Measurements from ENCODE around the gene RTL10.

RTL10 gene

DNA sequence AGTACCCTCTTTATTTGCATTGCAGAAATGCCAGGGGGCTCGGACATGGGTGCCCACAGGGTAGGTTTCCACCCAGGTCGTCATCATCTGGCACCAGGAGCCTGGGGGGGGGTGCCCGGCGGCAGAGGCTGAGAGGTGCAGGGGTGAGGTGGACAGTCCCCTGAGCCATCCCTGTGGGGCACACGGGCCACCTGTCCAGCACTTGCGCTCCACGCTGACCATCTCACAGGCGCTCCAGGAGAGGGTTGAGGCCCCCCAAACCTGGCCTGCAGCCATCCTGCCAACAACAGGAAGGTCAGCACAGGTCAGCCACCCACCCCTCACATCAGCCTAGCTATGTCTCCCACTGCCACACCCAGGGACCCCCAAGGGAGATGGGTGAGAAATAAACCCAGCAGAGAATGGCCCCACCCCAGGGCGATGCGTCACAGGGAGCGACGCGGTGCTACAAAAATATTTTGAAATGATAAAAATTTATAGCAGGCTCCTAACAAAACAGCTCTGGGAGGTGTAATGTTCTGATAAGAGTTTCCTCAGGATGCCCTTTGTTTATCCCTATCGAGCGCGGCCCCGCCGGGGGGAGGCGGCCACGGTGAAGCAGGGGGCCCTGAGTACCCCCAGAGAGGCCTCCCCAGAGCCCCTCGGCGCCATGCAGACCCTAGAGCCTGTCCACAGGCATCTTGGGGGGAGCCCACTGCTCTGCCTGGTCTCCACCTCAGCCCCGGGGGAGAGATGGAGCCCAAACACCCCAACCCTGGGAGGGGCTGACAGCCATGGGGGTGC is 21.0 kb upstream of the RTL10 start:
- no peak for DNase-seq

DNA sequence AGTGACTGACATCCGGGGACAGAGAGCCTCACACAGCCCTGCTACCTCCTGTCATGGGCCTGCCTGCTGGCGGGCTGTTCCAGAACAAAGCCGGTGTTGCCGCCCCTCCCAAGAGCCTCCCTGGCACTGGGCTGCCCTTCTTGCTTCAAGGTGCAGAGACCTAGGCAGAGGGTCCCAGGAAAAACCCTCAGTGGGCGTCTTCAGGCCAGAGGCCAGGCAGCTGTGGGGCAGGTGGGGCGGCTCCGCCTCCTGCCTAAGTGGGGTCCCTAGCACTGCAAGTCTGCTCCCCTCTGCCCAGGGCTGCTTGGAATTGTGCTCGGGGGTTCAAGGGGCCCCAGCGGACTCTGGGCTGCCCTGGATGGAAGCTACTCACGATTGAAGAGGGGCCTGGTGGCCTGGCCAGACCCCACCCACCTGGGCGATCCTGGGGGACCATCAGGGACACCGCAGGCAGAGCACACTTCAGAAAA is 20.4 kb upstream of the RTL10 start:
- DNase-seq = no peak

DNA sequence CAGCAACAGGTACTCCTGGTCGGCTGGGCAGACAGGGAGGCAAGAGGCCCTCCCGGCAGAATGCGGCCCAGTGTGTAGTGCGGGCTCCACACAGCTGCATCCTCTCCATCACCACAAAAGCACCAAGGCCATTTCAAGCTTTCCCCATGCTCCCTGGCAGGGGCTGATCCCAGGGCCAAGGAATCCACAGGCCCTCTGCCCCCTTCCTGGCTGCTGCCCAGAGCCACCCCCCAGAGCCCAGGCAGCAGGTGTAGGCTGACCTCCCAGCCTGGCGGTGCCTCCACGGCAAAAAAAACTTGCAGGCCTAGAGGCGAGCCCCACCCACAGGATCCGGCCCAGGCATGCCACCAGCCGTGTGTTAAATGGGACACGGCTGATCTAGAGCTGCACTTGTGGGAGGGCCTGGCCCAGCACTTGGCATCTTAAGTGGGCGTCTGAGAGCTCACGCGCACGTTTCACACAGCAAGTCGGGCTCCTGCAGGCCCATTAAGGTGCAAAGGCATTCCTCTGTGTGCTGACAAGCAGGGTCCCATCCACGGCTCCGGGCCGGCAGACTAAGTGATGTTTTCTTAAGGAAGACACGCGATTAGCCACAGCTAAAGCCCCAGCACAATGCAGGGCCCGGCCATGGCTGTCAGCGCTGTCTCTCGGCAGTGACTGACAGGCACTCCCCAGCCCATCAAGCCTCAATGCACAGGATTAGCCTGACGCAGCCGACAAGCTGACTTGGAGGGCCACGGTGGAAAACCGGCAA is 19.8 kb upstream of the RTL10 start:
- DNase-seq = peak; percentile 23

DNA sequence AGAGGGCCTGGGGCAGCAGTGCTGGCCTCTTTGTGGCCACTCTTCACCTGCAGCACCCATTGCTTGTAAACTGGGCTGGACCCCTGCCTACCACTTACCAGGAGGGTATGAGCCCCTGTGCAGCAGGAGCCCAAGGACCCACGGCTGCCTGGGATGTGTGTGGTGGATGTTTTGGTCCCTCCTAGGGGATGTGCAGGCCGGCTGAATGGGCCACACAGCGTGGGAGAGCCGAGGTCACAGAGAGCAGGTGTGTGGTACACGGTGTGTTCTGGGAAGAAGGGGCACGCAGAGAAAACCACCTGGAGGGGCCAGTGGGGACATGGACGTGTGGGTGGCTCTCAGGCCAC is 19.3 kb upstream of the RTL10 start:
- no peak for DNase-seq

DNA sequence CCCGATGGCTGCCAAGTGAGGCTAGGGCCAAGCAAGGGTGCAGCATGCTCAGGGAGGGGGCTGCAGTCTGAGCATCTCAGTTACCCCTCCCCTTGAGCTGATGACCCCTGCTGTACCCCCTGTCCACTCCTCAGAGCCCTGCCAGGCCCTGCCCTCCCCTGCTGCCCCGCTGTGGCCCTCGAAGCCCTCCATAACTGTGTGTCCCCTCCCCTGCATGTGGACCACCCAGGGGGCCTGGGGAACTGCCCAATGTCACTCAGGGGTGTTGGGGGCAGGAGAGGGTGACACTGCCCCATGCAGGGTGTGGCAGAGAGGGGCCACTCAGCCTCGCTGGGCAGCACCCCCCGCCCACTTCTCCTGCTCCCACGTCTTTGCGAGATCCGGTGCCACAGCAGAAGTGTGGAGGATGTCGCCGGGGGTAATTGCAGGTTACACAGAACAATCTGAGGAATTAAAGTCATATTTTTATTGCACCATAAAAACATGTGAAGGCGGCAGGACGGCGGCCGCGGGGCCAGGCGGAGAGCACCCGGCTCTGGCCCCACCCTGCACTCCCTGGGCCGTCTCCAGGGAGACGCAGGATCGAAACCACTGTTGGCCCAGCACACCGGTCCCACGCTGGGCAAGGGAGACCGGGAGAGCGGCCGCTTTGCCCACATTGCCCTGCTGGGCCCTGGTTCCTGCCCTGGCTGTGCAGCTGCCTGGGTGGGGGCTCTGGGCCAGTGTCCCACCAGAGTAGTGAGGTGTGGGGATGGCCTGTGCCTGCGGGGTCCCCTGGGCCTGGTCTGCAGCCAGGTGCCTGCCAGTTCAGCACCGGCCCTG is 18.7 kb upstream of the RTL10 start:
- DNase-seq = no peak

DNA sequence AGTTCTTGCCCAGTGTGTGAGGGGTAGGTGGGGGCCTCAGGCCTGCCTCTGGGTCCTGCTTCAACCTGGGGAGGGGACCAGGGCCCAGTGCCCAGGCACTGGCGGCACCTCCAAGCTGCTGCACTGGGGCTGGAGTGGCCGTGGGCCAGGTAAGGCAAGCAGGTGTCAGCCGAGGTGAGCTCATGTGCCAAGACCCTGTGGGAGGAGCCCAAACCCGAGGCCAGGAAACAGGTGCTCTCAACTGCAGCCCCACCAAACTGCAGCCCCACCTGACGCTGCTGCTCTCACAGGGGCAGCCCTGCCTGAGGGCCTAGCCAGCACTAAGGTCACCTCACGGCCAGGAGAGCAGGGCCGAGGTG is 18.1 kb upstream of the RTL10 start:
- no peak for DNase-seq

DNA sequence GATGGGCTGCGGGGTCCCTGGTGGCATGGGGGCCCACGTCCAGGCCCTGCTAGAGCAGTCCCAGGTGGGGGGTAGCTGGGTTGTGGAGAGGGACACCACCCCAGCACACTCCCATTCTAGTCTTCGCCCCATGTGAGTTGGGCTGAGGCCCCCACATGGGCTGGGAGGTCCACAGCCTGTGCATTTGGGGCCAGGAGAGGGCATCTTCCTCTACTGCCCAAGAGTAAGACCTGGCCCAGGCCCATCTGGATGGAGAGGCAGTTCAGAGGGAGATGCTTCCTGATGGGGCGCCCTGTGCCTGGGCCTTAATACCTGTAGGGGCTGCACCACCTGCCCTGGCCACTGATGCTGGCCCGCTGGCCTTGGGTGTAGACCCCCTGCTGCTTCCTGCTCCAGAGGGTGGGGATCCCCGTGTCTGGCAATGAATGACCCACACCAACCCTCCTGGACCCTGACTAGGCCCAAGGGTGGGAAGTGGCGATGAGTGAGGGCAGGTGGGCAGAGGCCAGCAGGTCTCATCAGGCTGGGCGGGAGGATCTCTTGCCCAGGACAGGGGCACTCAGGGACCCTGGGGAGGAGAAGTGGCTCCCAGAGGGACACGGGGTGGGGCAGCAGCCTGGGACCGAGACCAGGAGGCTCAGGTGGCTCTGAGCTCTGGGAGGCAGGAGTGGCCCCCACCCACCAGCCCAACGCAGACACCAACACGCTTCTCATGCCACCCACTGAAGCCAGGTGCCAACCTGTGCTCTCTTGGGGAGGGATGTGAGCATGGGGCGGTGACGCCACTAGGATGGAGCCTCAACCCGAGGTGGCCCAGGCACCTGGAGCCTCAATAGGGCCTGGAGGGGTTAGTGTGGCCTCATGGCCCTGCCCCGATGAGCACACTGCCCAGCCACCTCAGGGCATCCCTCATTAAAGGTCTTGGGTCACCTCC is 17.4 kb upstream of the RTL10 start:
- no peak for DNase-seq

DNA sequence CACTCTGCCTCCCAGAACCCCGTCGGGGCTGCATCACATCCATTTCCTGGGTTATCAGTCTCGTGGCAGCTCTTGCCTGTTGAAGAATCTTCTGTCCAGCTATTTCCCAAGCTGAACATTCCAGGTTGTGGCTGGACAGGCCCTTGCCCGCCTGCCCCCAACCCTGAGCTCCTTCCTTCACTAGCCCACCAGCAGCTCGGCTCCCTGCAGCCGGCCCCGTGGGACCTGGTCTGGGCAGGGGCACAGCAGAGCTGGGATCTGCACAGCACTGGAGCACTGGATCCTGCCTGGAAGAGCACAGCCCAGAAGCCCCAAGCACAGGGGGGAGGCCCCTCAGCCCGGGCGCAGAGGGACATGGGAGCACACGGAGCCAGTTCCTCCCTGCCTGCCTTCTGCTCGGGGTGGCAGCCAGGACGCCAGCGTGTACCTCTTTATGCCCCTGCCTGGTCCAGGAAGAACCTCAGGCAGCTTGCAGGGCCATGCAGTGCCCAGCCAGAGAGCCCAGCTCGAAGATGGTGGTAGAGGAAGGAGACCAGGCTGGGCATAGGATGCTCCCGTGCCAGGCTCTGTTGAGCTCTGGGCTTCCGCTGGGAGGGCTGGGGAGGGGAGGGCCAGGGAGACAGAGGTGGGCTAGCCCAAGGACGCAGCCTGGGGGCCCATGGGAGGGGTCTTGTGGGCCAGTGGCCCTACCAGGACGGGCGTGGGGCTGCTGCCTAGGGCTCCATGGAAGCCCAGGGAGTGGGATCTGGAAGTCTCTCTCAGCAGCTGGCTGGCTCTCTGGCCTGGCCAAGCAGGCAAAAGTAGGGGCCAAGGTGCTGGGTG is 16.6 kb upstream of the RTL10 start:
- no peak for DNase-seq

DNA sequence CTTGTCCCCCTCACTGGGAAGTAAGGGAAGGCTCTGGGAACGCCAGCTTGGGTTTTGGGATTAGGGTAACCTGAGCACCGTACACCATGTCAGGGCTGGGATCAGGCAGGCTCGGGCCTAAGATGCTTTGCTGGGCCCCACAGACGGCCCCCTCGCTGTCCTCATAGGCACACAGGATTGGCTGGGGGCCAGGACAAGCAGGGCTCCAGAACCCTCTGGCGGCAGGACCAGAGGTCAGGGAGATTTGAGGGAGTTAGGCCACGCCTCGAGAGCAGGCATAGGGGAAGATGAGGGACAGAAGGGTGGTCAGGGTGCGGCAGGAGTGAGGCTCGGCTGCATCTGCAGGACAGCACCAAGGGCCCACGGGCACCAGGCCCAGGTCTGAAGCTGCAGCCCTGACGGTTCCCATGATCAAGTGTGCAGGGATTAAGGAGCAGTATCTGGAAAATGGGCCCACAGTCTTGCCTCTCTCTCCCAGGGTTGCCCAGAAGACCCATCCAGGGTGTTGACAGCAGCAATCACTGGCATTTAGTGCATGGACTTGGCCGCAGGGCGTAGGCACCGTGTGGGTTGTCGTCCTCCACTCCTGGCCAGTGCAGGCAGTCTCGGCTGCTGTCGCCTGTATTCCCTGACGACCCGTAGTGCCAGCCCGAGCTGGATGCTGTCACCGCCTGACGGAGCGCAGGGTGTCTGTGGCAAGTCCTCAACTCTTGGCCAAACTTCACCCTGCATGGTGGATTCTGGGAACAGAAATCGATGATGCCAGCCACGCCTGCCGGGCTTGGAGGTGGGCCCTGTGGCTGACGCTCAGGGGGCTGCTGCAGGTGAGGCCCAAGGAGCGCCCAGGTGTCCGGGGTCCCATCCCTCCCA is 15.7 kb upstream of the RTL10 start:
- no peak for DNase-seq

DNA sequence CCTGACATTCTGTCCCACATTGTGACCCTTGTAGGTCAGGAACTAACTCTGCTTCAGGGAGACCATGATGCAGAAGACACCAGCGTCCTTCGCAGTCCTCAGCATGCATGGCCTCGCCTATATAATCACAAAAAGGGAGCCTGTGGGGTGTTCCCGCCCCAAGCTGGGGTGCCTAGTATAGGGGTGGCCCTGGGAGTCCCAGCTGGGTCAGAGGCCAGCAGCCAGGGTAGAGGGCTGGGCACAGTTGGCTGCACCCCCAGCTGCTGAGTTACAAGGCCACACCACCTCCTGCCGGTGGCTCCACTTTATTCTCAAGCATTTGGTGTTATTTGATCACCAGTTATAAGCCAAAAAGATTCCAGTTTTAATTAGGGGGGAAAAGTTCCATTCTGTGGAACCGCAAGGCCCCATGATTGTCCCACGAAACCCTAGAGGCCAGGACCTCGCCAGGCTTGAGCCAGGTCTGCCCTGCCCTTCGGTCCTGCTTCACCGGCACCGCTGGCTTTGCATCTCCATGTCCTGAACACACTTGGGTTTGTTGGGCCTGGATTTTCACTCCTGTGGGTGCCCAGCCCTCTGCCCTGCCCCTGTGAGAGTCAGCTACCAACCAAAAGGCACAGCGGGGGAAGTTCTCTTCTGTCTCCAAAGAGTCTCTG is 15.0 kb upstream of the RTL10 start:
- no peak for DNase-seq

DNA sequence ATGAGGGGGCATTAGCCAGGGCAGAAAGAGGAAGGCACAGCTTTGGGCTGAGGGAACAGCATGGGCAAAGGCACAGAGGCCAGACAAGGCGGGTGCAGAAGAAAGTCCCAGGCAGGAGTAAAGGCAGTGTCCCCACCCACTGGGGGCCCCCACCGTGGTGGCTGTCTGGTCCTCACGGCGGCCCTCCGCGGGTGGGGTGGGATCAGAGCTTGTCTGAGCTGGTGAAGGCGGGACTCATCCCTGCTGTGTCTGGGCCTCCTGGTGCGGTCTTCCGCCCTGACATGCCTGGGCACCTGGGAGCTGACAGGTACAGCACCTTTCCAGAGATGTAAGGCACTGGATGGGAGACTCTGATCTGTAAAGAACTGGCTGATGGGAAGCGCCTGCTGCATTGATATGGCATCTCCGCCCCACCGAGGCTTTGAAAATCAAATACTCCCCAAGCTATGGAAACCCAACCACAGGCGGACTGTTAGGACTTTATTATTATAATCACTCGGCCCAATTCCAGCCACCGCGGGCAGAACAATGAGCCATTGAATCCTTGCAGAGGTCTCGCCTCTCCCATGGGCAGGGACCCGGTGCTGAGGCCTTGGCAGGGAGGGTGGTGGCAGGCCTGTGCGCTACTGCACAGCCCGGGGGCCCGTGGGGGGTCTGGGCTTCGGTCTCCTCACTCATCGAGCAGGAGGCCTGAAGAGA is 14.2 kb upstream of the RTL10 start:
- DNase-seq = no peak

DNA sequence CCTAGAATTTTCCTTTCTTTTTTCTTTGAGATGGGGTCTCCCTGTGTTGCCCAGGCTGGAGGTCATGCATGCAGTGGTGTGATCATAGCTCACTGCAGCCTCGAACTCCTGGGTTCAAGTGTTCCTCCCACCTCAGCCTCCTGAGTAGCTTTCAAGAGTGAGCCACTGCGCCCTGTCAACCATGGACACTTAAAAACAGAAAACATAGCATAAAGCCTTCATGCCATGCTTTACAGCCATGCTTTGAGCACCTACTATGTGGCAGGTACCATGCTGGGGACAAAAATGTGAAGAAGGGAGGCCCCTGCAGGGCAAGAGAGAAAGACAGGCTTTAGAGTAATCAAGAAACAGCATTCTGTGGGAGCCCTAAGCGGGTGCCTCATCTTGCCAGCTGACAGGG is 13.7 kb upstream of the RTL10 start:
- no peak for DNase-seq

DNA sequence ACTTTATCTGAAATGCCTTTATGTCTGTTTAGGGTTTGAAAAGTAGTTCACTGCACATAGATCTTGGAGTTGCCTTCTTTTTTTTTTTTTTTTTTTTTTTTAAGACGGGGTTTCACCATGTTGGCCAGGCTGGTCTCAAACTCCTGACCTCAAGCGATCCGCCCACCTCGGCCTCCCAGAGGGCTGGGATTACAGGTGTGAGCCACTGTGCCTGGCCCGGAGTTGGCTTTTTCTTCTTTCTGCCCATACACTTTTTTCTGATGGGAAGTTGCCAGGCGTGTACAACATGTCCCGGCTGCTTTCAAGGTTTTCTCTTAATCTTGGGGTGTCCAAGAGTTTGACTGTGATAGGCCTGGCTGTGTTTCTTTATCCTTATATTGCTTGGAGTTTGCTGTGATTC is 12.9 kb upstream of the RTL10 start:
- DNase-seq = no peak

DNA sequence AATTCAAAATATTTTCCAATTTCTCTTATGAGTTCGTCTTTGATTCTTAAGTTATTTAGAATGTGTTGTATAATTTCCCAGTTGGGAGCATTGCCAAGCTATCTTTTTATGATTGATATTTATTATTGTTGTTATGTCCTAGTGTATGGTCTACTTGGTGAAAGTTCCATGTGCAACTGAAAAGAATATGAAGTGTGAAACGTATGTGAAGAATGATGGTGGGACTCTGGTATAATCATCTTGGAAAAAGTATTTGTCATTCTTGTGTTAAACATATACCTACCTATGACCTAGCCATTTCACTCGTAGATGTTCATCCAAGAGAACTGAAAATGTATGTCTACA is 12.0 kb upstream of the RTL10 start:
- no peak for DNase-seq

DNA sequence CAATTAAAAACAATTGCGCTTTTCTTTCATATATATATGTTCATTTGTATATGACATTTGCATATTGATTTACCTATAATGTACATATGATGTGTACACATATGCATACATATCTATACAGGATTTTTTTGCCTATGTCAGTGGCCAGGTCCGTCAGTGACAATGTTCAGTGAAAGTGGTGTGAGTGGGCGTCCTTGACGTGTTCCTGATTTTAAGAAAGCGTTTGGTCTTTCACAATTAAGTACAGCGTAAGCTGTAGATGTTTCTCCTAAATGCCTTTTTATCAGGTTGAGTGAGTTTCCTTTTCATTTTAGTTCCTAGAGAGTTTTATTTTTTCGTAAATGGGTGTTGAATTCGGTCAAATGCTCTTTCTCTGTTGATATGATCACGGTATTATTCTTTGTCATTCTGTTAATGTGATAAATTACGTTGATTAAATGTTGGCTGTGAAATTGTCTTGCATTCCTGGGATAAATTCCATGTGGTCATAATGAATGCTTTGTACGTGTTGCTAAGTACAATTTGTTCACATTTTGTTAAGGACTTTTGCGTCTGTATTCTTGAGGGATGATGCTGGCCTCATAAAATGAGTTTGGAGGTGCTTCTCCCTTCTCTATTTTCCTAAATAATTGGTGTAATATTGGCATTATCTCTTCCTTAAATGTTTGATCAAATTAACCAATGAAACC is 10.6 kb upstream of the RTL10 start:
- DNase-seq = no peak

DNA sequence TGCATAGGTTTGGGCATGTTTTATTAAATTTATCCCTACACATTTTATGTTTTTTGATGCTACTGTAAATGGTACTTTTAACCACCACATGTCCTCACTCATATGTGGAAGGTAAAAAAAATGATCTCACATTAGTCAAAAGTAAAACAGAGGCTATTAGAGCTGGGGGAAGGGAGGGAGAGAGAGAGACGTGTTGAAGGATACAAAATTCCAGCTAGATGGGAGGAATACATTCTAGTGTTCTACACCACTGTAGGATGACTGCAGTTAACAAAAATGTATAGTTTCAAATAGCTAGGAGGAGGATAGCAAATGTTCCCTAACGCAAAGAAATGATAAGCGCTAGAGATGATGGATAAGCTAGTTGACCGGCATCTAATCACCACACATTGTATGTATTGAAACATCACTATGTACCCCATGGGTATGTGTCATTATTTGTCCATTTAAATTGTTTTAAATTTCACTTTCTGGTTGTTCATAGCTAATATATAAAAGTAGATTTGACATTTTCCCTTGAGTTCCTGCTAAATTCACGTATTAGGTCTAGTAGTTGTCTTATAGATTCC is 9.9 kb upstream of the RTL10 start:
- DNase-seq = no peak

DNA sequence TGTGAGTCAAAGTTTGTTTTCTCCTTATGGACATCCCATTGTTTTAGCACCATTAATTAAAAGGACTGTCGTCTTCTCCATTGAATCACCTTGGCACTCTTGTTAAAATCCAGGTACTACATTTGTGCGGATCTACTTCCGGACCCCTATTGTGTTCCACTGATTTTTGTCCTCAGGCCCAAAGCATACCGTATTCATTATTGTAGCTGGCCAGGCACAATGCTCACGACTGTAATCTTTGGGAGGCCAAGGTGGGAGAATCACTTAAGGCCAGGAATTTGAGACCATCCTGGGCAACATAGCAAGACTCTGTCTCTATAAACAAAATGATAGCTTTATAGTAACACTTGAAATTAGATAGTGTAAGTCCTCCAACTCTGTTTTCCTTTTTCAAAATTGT is 8.9 kb upstream of the RTL10 start:
- no peak for DNase-seq

DNA sequence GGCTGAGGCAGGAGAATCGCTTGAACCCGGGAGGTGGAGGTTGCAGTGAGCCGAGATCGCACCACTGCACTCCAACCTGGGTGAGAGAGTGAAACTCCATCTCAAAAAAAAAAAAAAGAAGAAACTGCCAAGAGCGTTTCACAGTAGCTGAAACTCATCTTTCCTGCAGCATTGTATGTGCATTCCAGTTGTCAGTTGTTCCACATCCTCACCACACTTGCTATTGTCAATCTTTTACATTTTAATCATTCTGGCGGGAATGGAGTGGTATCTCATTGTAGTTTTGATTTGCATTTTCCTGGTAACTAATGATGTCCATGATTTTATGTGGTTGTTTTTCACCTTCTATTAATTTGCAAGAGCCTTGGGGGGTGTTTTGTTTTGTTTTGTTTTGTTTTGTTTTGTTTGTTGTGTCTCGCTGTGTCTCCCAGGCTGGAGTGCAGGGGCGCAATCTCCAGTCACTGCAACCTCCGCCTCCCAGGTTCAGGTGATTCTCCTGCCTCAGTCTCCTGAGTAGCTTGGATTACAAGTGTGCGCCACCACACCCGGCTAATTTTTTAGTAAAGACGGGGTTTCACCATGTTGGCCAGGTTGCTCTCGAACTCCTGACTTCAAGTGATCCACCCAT is 8.1 kb upstream of the RTL10 start:
- no peak for DNase-seq

Data from NCI-H187 treated with DMSO at 0.1 percent for 48 hours (cell line).